Neutrophil (primary cell): ENCODE measurements around the gene TGIF1.

Source experiments
- H3K27ac ChIP-seq: fragments of 200-600 bp; sonication (generic); 2 replicates; pipeline ENCODE4 v1.5.1; 2016; ENCODE audit warnings: mild to moderate bottlenecking, moderate library complexity
- H3K27me3 ChIP-seq: fragments of 200-600 bp; sonication (generic); 2 replicates; pipeline ENCODE4 v1.6.0; 2016; ENCODE audit warnings: mild to moderate bottlenecking
- H3K36me3 ChIP-seq: fragments of 200-600 bp; sonication (generic); 2 replicates; pipeline ENCODE4 v1.5.1; 2017
- H3K4me1 ChIP-seq, 2 experiments: fragments of 200-600 bp in 1 of 2; sonication (generic) in 1 of 2; 1 replicate in 1 of 2; 2 replicates in 1 of 2; pipeline versions ENCODE4 v1.5.1 to v1.6.1; 2013 to 2016; ENCODE audit warnings: low read depth in 1 of 2, low read length in 1 of 2, mild to moderate bottlenecking in 1 of 2, moderate library complexity in 1 of 2; ENCODE audit not compliant: control insufficient read depth in 1 of 2, insufficient read depth in 1 of 2
- H3K4me3 ChIP-seq, 2 experiments: fragments of 200-600 bp in 1 of 2; sonication (generic) in 1 of 2; 1 replicate in 1 of 2; 2 replicates in 1 of 2; pipeline ENCODE4 v1.5.1; 2013 to 2016; ENCODE audit warnings: low read depth in 1 of 2, low read length in 1 of 2, mild to moderate bottlenecking in 1 of 2, moderate library complexity in 1 of 2
- H3K9me3 ChIP-seq: fragments of 200-600 bp; sonication (generic); 2 replicates; pipeline ENCODE4 v1.5.1; 2016
- CTCF ChIP-seq: fragments of 200-600 bp; sonication (generic); IDR thresholded peaks from 2 replicates; pipeline ENCODE4 v1.5.1; 2016; ENCODE audit warnings: antibody characterized with exemption

The TGIF1 gene

GRCh38 chr18:3441290-3441689 is 8.7 kb upstream of the TGIF1 start:
- Histone ChIP-seq H3K4me1 (no peaks in the 10 kb centered on the region), H3K27me3 (no peaks in the 10 kb centered on the region), H3K4me3 (no peak overlapping the region), H3K36me3 (no peaks in the 10 kb centered on the region), H3K27ac (no peak overlapping the region), H3K9me3 (no peaks in the 10 kb centered on the region)
- no peak for TF ChIP-seq CTCF

GRCh38 chr18:3442919-3443318 is 7.1 kb upstream of the TGIF1 start:
- TF ChIP-seq CTCF = no peak
- Histone ChIP-seq H3K9me3 (no peaks in the 10 kb centered on the region), H3K36me3 (no peaks in the 10 kb centered on the region), H3K4me3 (no peak overlapping the region), H3K27ac (no peak overlapping the region), H3K27me3 (no peaks in the 10 kb centered on the region), H3K4me1 (peaks cover 11 to 13% of the 10 kb centered on the region in 2 experiments)

GRCh38 chr18:3444296-3444695 is 5.7 kb upstream of the TGIF1 start:
- Histone ChIP-seq H3K4me3 (no peak overlapping the region), H3K36me3 (no peaks in the 10 kb centered on the region), H3K4me1 (peaks cover 11 to 19% of the 10 kb centered on the region in 2 experiments), H3K27me3 (no peaks in the 10 kb centered on the region), H3K27ac (no peak overlapping the region), H3K9me3 (no peaks in the 10 kb centered on the region)
- no peak for TF ChIP-seq CTCF

GRCh38 chr18:3444954-3445353 is 5.0 kb upstream of the TGIF1 start:
- no peak for TF ChIP-seq CTCF
- Histone ChIP-seq H3K4me3 (no peak overlapping the region), H3K9me3 (no peaks in the 10 kb centered on the region), H3K36me3 (no peaks in the 10 kb centered on the region), H3K4me1 (peaks cover 11 to 19% of the 10 kb centered on the region in 2 experiments), H3K27ac (no peak overlapping the region), H3K27me3 (peaks cover 3% of the 10 kb centered on the region)

GRCh38 chr18:3447068-3447894 is 2.7 kb upstream of the TGIF1 start:
- Histone ChIP-seq H3K4me3 (peak overlapping the region; percentile 80 to 93), H3K4me1 (peaks cover 32% of the 10 kb centered on the region in 2 experiments), H3K27ac (peak overlapping the region; percentile 93), H3K36me3 (no peaks in the 10 kb centered on the region), H3K27me3 (peaks cover 24% of the 10 kb centered on the region), H3K9me3 (no peaks in the 10 kb centered on the region)
- no peak for TF ChIP-seq CTCF
